ENCODE results near the gene ADAM19. TPM values are rescaled to one million over a fixed set of nuclear protein-coding genes. Genes with fewer than 3 reads are reported as not detected.

The ADAM19 gene
- total and polyA plus RNA-seq, 4 donors: 3.1 to 17.6 (median 12.9) TPM

GRCh38 chr5:157594675-157595459 lies 19.3 kb upstream of the ADAM19 start:
- Histone ChIP-seq H3K36me3 (ENCODE audit: control insufficient read depth in 4 of 4, insufficient read depth in 4 of 4, low read length in 4 of 4) (no peaks in the 10 kb centered on the region), H3K9ac (ENCODE audit: insufficient read depth in 1 of 2, low read length in 2 of 2) (no peak overlapping the region), H3K4me3 (no peak overlapping the region), H3K27me3 (ENCODE audit: control insufficient read depth in 3 of 3, insufficient read depth in 3 of 3, low read length in 2 of 3) (peaks cover 0 to 3% (median 0%) of the 10 kb centered on the region in 3 donors), H3K4me1 (ENCODE audit: control insufficient read depth in 5 of 5, insufficient read depth in 5 of 5, low read length in 5 of 5) (peaks cover 0 to 3% (median 0%) of the 10 kb centered on the region in 5 donors), H3K9me3 (ENCODE audit: control insufficient read depth in 4 of 4, insufficient read depth in 3 of 4, low read length in 3 of 4) (no peaks in the 10 kb centered on the region), H3K27ac (ENCODE audit: low read depth in 1 of 2, low read length in 1 of 2) (no peak overlapping the region)
- ATAC-seq (ENCODE audit: insufficient read depth, low FRiP score): no peak
- WGBS, 2 donors: 50 to 60% methylated on average over 2 of the region's 2 CpGs
- TF ChIP-seq CTCF (IDR thresholded peaks at IDR 0.05; ENCODE audit: control extremely low read depth, extremely low read depth): no peak
- DNase-seq: no peak

DNA sequence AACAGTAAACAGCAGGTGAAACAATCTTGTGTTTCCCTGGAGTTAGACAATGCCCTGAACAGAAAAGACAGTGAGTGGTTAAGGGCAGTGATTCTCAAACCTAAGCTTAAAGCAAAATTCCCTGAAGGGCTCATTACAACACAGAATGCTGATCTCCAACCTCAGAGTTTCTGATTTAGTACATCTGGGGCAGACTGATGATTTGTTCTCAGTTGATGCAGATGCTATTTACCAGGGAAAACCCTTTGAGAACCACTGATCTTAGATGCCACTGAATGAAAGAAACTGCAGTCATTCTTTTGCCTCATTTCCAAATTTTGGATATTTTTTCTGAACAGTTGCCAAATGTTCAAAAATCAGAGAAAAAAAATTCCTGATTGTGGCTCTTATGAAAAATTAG lies 18.7 kb upstream of the ADAM19 start:
- Histone ChIP-seq H3K27me3 (ENCODE audit: control insufficient read depth in 3 of 3, insufficient read depth in 3 of 3, low read length in 2 of 3) (peaks cover 0 to 3% (median 0%) of the 10 kb centered on the region in 3 donors), H3K4me3 (no peak overlapping the region), H3K27ac (ENCODE audit: low read depth in 1 of 2, low read length in 1 of 2) (no peak overlapping the region), H3K4me1 (ENCODE audit: control insufficient read depth in 5 of 5, insufficient read depth in 5 of 5, low read length in 5 of 5) (peaks cover 0 to 3% (median 0%) of the 10 kb centered on the region in 5 donors), H3K36me3 (ENCODE audit: control insufficient read depth in 4 of 4, insufficient read depth in 4 of 4, low read length in 4 of 4) (no peaks in the 10 kb centered on the region), H3K9me3 (ENCODE audit: control insufficient read depth in 4 of 4, insufficient read depth in 3 of 4, low read length in 3 of 4) (no peaks in the 10 kb centered on the region), H3K9ac (ENCODE audit: insufficient read depth in 1 of 2, low read length in 2 of 2) (no peak overlapping the region)
- ATAC-seq (ENCODE audit: insufficient read depth, low FRiP score): no peak
- no peak for TF ChIP-seq CTCF (IDR thresholded peaks at IDR 0.05; ENCODE audit: control extremely low read depth, extremely low read depth)
- DNase-seq: no peak

- Histone ChIP-seq H3K9ac (ENCODE audit: insufficient read depth in 1 of 2, low read length in 2 of 2) (no peak overlapping the region), H3K9me3 (ENCODE audit: control insufficient read depth in 4 of 4, insufficient read depth in 3 of 4, low read length in 3 of 4) (no peaks in the 10 kb centered on the region), H3K27me3 (ENCODE audit: control insufficient read depth in 3 of 3, insufficient read depth in 3 of 3, low read length in 2 of 3) (peaks cover 0 to 3% (median 0%) of the 10 kb centered on the region in 3 donors), H3K4me3 (no peak overlapping the region), H3K36me3 (ENCODE audit: control insufficient read depth in 4 of 4, insufficient read depth in 4 of 4, low read length in 4 of 4) (no peaks in the 10 kb centered on the region), H3K27ac (ENCODE audit: low read depth in 1 of 2, low read length in 1 of 2) (no peak overlapping the region), H3K4me1 (ENCODE audit: control insufficient read depth in 5 of 5, insufficient read depth in 5 of 5, low read length in 5 of 5) (peaks cover 0 to 3% (median 0%) of the 10 kb centered on the region in 5 donors)
- DNase-seq (no peak), ATAC-seq (ENCODE audit: insufficient read depth, low FRiP score) (no peak)
- TF ChIP-seq CTCF (IDR thresholded peaks at IDR 0.05; ENCODE audit: control extremely low read depth, extremely low read depth): no peak
- 79 to 84% methylated on average over 6 of the region's 6 CpGs for whole genome bisulfite sequencing, 2 donors
Observed at GRCh38 chr5:157593052-157593757, 17.6 kb upstream of the ADAM19 start.
